Measurements from ENCODE around the gene SCLY.
"Not testable (repeated sequence)": the region's sequence is repeated elsewhere in the genome, so short reads cannot be mapped to it uniquely, and the experiment has no call there.

SCLY gene

DNA sequence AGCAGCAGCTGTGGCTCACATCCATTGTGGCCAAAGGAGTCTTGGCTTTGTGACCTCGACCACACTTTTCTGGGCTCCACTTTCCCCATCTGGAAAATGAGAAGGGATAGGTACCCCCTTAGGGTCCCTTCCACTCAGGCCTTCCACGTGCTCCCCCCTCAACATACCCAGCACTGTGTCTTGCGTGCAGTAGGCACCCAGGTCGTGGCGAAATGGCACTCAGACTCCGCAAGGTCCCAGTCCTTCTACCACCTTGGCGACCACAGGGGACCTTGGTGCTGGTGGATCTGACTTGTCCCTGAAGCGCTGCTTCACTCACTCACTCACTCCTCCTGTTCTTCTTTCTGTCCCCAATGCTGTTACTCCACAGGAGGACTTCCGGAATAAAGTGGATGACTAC, 19.9 kb upstream of the SCLY start:
- DNase-seq (ENCODE audit: low read depth, low spot score): no peak

- no peak for DNase-seq (ENCODE audit: low read depth, low spot score)
Observed at GRCh38 chr2:238042090-238042489, 18.7 kb upstream of the SCLY start.

- DNase-seq (ENCODE audit: low read depth, low spot score): no peak
Observed at GRCh38 chr2:238042849-238043584, 17.8 kb upstream of the SCLY start.

GRCh38 chr2:238043851-238044250, 16.9 kb upstream of the SCLY start:
- no peak for DNase-seq (ENCODE audit: low read depth, low spot score)

GRCh38 chr2:238045575-238045974, 15.2 kb upstream of the SCLY start:
- DNase-seq (ENCODE audit: low read depth, low spot score): no peak

GRCh38 chr2:238046725-238047270, 14.0 kb upstream of the SCLY start:
- DNase-seq (ENCODE audit: low read depth, low spot score): no peak

DNA sequence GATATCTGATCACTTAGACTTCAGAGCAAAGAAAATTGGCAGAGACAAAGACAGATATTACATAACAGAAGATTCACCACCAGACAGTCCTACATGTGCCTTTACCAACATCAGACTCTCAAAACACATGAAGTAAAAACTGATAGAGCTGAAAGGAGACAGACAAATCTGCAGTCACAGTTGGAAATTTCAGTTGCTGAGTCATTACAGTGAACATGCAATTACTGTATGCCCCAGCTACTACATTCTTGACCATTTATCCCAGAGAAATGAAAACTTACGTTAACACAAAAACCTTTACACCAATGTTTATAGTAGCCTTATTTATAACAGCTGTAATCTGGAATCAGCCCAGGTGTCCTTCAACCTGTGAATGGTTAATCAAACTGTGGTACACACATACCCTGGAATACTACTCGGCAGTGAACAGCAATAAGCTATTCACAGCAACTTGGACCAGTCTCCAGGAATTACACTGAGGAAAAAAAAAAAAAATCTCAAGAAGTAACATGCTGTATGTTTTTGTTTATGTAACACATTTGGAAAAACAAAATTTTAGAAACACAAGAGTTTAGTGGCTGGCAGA, 7.5 kb upstream of the SCLY start:
- DNase-seq (ENCODE audit: low read depth, low spot score): no peak

- DNase-seq (ENCODE audit: low read depth, low spot score): no peak
Observed at GRCh38 chr2:238055841-238056240, 5.0 kb upstream of the SCLY start.

GRCh38 chr2:238057696-238058575, 2.9 kb upstream of the SCLY start:
- DNase-seq (ENCODE audit: low read depth, low spot score): not testable (repeated sequence)

DNA sequence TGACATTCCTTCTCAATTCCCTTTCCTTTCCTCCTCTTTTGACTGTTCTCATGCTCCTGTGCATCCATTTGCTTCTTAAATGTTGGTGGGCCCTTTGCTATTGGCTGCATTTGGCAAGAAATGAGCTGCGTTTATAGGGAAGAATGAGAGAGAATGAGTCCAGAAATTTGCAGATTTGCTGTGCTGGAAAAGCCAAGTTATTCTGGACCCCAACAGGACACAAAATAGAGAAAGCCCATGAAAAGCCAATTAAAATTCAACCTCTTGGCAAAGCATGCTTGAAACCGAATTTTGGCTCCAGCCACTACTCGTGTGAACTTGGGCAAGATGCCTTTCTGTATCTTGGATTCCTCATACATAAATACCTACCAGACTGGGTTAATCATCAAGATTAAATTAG, 1.3 kb upstream of the SCLY start:
- DNase-seq (ENCODE audit: low read depth, low spot score): no peak

DNA sequence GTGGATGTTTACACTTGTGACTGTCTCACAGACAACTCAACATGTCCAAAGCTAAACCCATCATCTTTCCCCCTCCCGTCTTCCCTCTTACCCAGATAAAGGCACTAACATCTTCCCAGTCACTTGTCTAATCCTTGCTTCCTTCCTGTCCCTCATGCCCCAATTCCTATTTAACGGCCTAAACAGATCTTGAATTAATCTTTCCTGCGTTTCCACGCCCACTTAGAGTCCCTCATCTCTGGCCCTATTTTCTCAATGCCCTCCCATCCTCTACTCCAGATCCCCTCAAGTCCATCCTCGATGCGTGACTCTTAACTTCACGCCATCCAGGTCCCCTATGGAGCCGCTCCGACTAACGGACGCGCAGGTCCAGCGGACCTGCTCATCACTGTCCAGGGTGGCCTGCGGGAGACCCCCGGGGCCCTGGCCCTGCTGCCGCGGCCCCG, 682 bp upstream of the SCLY start:
- no peak for DNase-seq (ENCODE audit: low read depth, low spot score)

- DNase-seq (ENCODE audit: low read depth, low spot score): no peak
Observed at GRCh38 chr2:238061315-238062202, 758 bp downstream of the SCLY start.

DNA sequence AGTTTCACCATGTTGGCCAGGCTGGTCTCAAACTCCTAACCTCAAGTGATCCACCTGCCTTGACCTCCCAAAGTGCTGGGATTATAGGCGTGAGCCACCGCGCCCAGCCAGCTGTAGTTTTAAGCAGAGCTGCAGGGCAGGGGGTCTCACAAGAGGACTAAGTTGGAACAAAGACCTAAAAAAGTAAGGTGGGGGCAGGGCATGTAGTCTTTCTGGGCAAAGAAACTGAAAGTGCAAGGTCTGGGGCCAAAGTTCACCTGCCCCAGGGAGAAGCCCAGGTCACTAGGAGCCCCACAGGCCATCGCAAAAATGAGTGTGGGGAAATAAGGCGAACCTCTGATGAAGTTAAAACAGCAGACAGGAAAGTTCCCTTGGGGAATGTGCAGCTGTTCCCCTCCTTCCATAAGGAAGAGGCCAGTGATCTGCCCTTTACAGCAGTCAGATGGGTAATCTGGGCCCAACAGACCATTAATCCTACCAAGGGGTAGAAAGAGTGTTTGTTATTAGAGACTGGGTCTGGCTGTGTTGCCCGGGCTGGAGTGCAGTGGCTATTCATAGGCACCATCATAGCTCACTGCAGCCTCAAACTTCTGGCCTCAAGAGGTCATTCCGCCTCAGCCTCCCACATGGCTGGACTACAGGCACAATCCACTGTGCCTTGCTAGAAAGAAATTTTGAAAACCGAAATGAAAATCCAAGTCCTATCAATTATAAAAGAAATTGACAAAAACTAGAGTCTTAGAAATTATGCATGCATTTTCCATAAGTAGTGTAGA, 2.8 kb downstream of the SCLY start:
- DNase-seq (ENCODE audit: low read depth, low spot score): no peak

DNA sequence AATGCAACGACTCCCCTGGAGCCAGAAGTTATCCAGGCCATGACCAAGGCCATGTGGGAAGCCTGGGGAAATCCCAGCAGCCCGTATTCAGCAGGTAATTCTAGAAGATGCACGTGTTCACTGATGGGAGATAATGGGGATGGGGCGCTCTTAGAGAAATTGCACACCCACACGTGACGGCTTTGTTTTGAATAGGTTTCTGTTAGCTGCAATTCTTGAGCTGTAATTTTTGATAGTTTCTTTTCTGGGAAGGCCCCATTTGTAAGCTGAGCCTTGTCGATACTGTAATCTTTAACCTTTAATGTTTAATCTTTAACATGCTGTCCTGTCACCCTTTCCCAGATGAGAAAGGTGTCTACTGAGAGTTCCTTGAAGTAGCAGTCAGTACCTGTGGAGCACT, 3.6 kb downstream of the SCLY start:
- DNase-seq (ENCODE audit: low read depth, low spot score): no peak

DNA sequence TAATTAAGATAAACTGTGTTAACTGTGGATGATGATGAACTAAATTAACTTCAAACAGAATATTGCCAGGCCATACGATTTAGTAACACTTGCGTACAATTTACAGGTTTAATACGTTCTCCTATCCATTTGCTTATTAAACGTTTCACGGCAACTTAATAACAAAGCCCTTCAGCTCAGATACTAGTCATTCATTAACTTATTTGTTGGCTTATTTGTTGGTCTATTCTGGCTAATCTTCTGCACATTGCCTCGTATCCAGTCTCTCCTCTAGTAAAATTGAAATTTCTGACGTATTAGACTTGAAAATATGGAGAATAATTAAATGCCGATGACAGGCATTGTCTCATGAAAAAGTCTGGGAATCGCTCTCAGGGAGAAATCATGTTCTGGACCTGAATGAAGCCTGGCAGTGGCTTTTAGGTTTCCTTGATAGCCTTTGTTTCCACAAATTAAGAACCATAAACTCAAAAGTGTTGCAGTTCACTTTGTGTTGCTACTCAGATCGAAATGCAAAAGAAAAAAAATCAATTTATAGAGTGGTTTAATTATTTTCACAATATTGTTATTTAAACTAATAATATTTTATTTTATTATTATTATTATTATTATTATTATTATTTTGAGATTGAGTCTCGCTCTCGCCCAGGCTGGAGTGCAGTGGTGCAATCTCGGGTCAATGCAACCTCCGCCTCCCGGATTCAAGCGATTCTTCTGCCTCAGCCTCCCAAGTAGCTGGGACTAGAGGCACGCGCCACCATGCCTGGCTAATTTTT, 4.5 kb downstream of the SCLY start:
- DNase-seq (ENCODE audit: low read depth, low spot score): no peak

GRCh38 chr2:238066218-238066617, 5.4 kb downstream of the SCLY start:
- no peak for DNase-seq (ENCODE audit: low read depth, low spot score)

GRCh38 chr2:238066718-238067117, 5.9 kb downstream of the SCLY start:
- DNase-seq (ENCODE audit: low read depth, low spot score): not testable (repeated sequence)

- no peak for DNase-seq (ENCODE audit: low read depth, low spot score)
Observed at GRCh38 chr2:238067939-238068338, 7.1 kb downstream of the SCLY start.

DNA sequence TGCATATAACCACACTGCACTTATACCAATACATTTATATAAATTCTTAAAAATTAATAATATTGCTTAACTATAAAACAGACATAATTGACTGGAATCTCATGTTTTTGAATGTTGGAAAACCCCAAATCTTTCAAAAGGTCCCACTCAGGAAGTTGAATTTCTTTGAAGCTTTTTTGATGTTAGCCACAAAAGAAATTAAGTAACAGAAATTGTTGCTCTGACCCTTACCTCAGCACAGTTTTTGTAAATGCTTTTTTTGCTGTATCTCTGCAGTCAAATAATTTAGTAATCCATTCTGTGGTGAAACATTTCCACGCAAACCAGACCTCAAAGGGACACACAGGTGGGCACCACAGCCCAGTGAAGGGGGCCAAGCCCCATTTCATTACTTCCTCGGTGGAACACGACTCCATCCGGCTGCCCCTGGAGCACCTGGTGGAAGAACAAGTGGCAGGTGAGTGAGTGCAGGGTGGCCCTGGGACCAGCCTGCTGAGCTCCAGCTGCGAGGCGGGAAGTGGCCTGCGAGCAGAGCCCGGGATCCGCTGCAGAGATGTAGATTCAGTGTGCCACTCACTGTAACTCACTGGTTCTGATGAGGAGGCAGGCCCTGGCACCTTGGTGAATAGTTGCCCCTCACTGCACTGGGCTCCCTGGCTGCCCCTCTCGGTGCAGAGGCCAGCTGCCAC, 8.4 kb downstream of the SCLY start:
- no peak for DNase-seq (ENCODE audit: low read depth, low spot score)
